ENCODE data around the gene ZNF689.
A peak's percentile ranks its signal among the peaks of the same experiment; 100 is the strongest.

The ZNF689 gene

GRCh38 chr16:30628628-30629540, 18.7 kb upstream of the ZNF689 start:
- Histone ChIP-seq H3K27me3 (ENCODE audit: control insufficient read depth, insufficient read depth, low read length) (no peaks in the 10 kb centered on the region), H3K9ac (ENCODE audit: low read length) (peak overlapping the region; percentile 24), H3K4me3 (ENCODE audit: low read length) (no peak overlapping the region), H3K9me3 (ENCODE audit: control insufficient read depth, low read length) (no peaks in the 10 kb centered on the region), H3K4me1 (ENCODE audit: control insufficient read depth, insufficient read depth, low read length) (peaks cover 7% of the 10 kb centered on the region), H3K36me3 (ENCODE audit: control insufficient read depth, insufficient read depth, low read length) (no peaks in the 10 kb centered on the region)

- no peak overlapping the region for H3K4me3 ChIP-seq (ENCODE audit: low read length)
- peaks cover 4% of the 10 kb centered on the region for H3K4me1 ChIP-seq (ENCODE audit: control insufficient read depth, insufficient read depth, low read length)
- H3K9ac ChIP-seq (ENCODE audit: low read length): no peak overlapping the region
- H3K9me3 ChIP-seq (ENCODE audit: control insufficient read depth, low read length): no peaks in the 10 kb centered on the region
- no peaks in the 10 kb centered on the region for H3K36me3 ChIP-seq (ENCODE audit: control insufficient read depth, insufficient read depth, low read length)
- no peaks in the 10 kb centered on the region for H3K27me3 ChIP-seq (ENCODE audit: control insufficient read depth, insufficient read depth, low read length)
Measured at GRCh38 chr16:30626236-30626635, 16.0 kb upstream of the ZNF689 start.

- Histone ChIP-seq H3K9me3 (ENCODE audit: control insufficient read depth, low read length) (no peaks in the 10 kb centered on the region), H3K36me3 (ENCODE audit: control insufficient read depth, insufficient read depth, low read length) (no peaks in the 10 kb centered on the region), H3K4me1 (ENCODE audit: control insufficient read depth, insufficient read depth, low read length) (peaks cover 3% of the 10 kb centered on the region), H3K27me3 (ENCODE audit: control insufficient read depth, insufficient read depth, low read length) (no peaks in the 10 kb centered on the region), H3K9ac (ENCODE audit: low read length) (no peak overlapping the region), H3K4me3 (ENCODE audit: low read length) (no peak overlapping the region)
Measured at GRCh38 chr16:30623536-30624283, 13.5 kb upstream of the ZNF689 start.

GRCh38 chr16:30622455-30623032, 12.4 kb upstream of the ZNF689 start:
- no peak overlapping the region for H3K4me3 ChIP-seq (ENCODE audit: low read length)
- H3K27me3 ChIP-seq (ENCODE audit: control insufficient read depth, insufficient read depth, low read length): no peaks in the 10 kb centered on the region
- no peaks in the 10 kb centered on the region for H3K9me3 ChIP-seq (ENCODE audit: control insufficient read depth, low read length)
- H3K9ac ChIP-seq (ENCODE audit: low read length): no peak overlapping the region
- no peaks in the 10 kb centered on the region for H3K36me3 ChIP-seq (ENCODE audit: control insufficient read depth, insufficient read depth, low read length)
- H3K4me1 ChIP-seq (ENCODE audit: control insufficient read depth, insufficient read depth, low read length): no peaks in the 10 kb centered on the region

GRCh38 chr16:30621765-30622164, 11.6 kb upstream of the ZNF689 start:
- Histone ChIP-seq H3K9me3 (ENCODE audit: control insufficient read depth, low read length) (no peaks in the 10 kb centered on the region), H3K9ac (ENCODE audit: low read length) (no peak overlapping the region), H3K27me3 (ENCODE audit: control insufficient read depth, insufficient read depth, low read length) (no peaks in the 10 kb centered on the region), H3K4me1 (ENCODE audit: control insufficient read depth, insufficient read depth, low read length) (no peaks in the 10 kb centered on the region), H3K4me3 (ENCODE audit: low read length) (no peak overlapping the region), H3K36me3 (ENCODE audit: control insufficient read depth, insufficient read depth, low read length) (no peaks in the 10 kb centered on the region)

GRCh38 chr16:30620169-30620568, 10.0 kb upstream of the ZNF689 start:
- H3K4me1 ChIP-seq (ENCODE audit: control insufficient read depth, insufficient read depth, low read length): no peaks in the 10 kb centered on the region
- no peak overlapping the region for H3K4me3 ChIP-seq (ENCODE audit: low read length)
- H3K9me3 ChIP-seq (ENCODE audit: control insufficient read depth, low read length): no peaks in the 10 kb centered on the region
- H3K36me3 ChIP-seq (ENCODE audit: control insufficient read depth, insufficient read depth, low read length): no peaks in the 10 kb centered on the region
- no peaks in the 10 kb centered on the region for H3K27me3 ChIP-seq (ENCODE audit: control insufficient read depth, insufficient read depth, low read length)
- no peak overlapping the region for H3K9ac ChIP-seq (ENCODE audit: low read length)

GRCh38 chr16:30619638-30620037, 9.4 kb upstream of the ZNF689 start:
- no peaks in the 10 kb centered on the region for H3K27me3 ChIP-seq (ENCODE audit: control insufficient read depth, insufficient read depth, low read length)
- H3K9ac ChIP-seq (ENCODE audit: low read length): no peak overlapping the region
- no peaks in the 10 kb centered on the region for H3K9me3 ChIP-seq (ENCODE audit: control insufficient read depth, low read length)
- H3K4me3 ChIP-seq (ENCODE audit: low read length): no peak overlapping the region
- H3K36me3 ChIP-seq (ENCODE audit: control insufficient read depth, insufficient read depth, low read length): no peaks in the 10 kb centered on the region
- H3K4me1 ChIP-seq (ENCODE audit: control insufficient read depth, insufficient read depth, low read length): no peaks in the 10 kb centered on the region

- H3K4me3 ChIP-seq (ENCODE audit: low read length): no peak overlapping the region
- no peaks in the 10 kb centered on the region for H3K9me3 ChIP-seq (ENCODE audit: control insufficient read depth, low read length)
- H3K36me3 ChIP-seq (ENCODE audit: control insufficient read depth, insufficient read depth, low read length): no peaks in the 10 kb centered on the region
- no peaks in the 10 kb centered on the region for H3K27me3 ChIP-seq (ENCODE audit: control insufficient read depth, insufficient read depth, low read length)
- H3K9ac ChIP-seq (ENCODE audit: low read length): no peak overlapping the region
- no peaks in the 10 kb centered on the region for H3K4me1 ChIP-seq (ENCODE audit: control insufficient read depth, insufficient read depth, low read length)
Measured at GRCh38 chr16:30619202-30619601, 9.0 kb upstream of the ZNF689 start.

- Histone ChIP-seq H3K36me3 (ENCODE audit: control insufficient read depth, insufficient read depth, low read length) (no peaks in the 10 kb centered on the region), H3K4me1 (ENCODE audit: control insufficient read depth, insufficient read depth, low read length) (peaks cover under 1% of the 10 kb centered on the region), H3K9me3 (ENCODE audit: control insufficient read depth, low read length) (no peaks in the 10 kb centered on the region), H3K27me3 (ENCODE audit: control insufficient read depth, insufficient read depth, low read length) (no peaks in the 10 kb centered on the region), H3K9ac (ENCODE audit: low read length) (no peak overlapping the region), H3K4me3 (ENCODE audit: low read length) (no peak overlapping the region)
Measured at GRCh38 chr16:30615358-30616091, 5.3 kb upstream of the ZNF689 start.

- no peaks in the 10 kb centered on the region for H3K36me3 ChIP-seq (ENCODE audit: control insufficient read depth, insufficient read depth, low read length)
Measured at GRCh38 chr16:30609002-30609925, 925 bp downstream of the ZNF689 start.

GRCh38 chr16:30606004-30606403, 4.2 kb downstream of the ZNF689 start:
- Histone ChIP-seq H3K9me3 (ENCODE audit: control insufficient read depth, low read length) (no peaks in the 10 kb centered on the region), H3K36me3 (ENCODE audit: control insufficient read depth, insufficient read depth, low read length) (no peaks in the 10 kb centered on the region), H3K4me3 (ENCODE audit: low read length) (no peak overlapping the region), H3K4me1 (ENCODE audit: control insufficient read depth, insufficient read depth, low read length) (peaks cover 3% of the 10 kb centered on the region), H3K27me3 (ENCODE audit: control insufficient read depth, insufficient read depth, low read length) (no peaks in the 10 kb centered on the region), H3K9ac (ENCODE audit: low read length) (no peak overlapping the region)

More at GRCh38 chr16:30609002-30609925, 925 bp downstream of the ZNF689 start:
- H3K27me3 ChIP-seq (ENCODE audit: control insufficient read depth, insufficient read depth, low read length): no peaks in the 10 kb centered on the region
- peak overlapping the region; percentile 100 for H3K9ac ChIP-seq (ENCODE audit: low read length)
- H3K9me3 ChIP-seq (ENCODE audit: control insufficient read depth, low read length): no peaks in the 10 kb centered on the region
- peak overlapping the region; percentile 72 for H3K4me3 ChIP-seq (ENCODE audit: low read length)
- H3K4me1 ChIP-seq (ENCODE audit: control insufficient read depth, insufficient read depth, low read length): peaks cover 3% of the 10 kb centered on the region

All from mucosa of stomach (tissue), 1 donor.